Uterus (tissue), 4 donors: Measurements from ENCODE around the gene DUSP7. TPM values are rescaled to one million over a fixed set of nuclear protein-coding genes. Genes with fewer than 3 reads are reported as not detected.

Source experiments
- DNase-seq, 2 donors: peaks; one replicate each; pipeline ENCODE4 v3.0.0-alpha.2; 2019 to 2020
- H3K27ac ChIP-seq, 2 donors: fragments of 200-600 bp; sonication (generic); 1 replicate in 1 of 2; 2 replicates in 1 of 2; pipeline ENCODE4 v1.5.1; 2016 to 2018
- H3K27me3 ChIP-seq, 2 donors: fragments of 200-600 bp; sonication (generic); one replicate each; pipeline ENCODE4 v1.5.1; 2018 to 2019; ENCODE audit warnings: control low read depth in 1 of 2
- H3K36me3 ChIP-seq, 2 donors: fragments of 200-600 bp; sonication (generic); one replicate each; pipeline ENCODE4 v1.5.1; 2019; ENCODE audit warnings: control low read depth in 1 of 2
- H3K4me1 ChIP-seq, 2 donors: fragments of 200-600 bp; sonication (generic); one replicate each; pipeline ENCODE4 v1.5.1; 2018 to 2019; ENCODE audit warnings: control low read depth in 1 of 2
- H3K4me3 ChIP-seq, 2 donors: fragments of 200-600 bp; sonication (generic); 1 replicate in 1 of 2; 2 replicates in 1 of 2; pipeline ENCODE4 v1.5.1; 2018 to 2019; ENCODE audit warnings: mild to moderate bottlenecking in 1 of 2
- H3K9me3 ChIP-seq, 2 donors: fragments of 200-600 bp; sonication (generic); one replicate each; pipeline ENCODE4 v1.5.1; 2019; ENCODE audit warnings: control low read depth in 1 of 2
- POLR2A ChIP-seq, 2 donors: fragments of 450-650 bp; IDR thresholded peaks; one replicate each; pipeline ENCODE4 v1.6.1; 2016; ENCODE audit warnings: antibody characterized with exemption in 2 of 2, mild to moderate bottlenecking in 1 of 2, moderate library complexity in 1 of 2
- intact Hi-C: fragments of 100-400 bp; cut with DNase I; formaldehyde crosslinking; loops from one replicate; pipeline ENCODE4 v1.15.1; 2023; ENCODE audit warnings: low total_unique reads
- total RNA-seq, 4 donors: library from RNA; depleted of rRNA in 3 of 4; stranded (reverse); fragments of >200 nt in 3 of 4; gene quantifications; one replicate each; pipeline versions ENCODE4 v1.1.0 to v1.2.4, GENCODE V29; 2014 to 2023
- TF ChIP-seq, protein P1 (sequence below), 4 experiments: fragments of 200-600 bp in 2 of 4; fragments of 450-650 bp in 2 of 4; sonication (generic) in 2 of 4; IDR thresholded peaks; one replicate each; pipeline ENCODE4 v1.5.1; 2016 to 2019; ENCODE audit warnings: antibody characterized with exemption in 4 of 4, mild to moderate bottlenecking in 2 of 4, moderate library complexity in 1 of 4
- donor health status: DM: yes; HTN: yes; CAD: no.

The DUSP7 gene
- total RNA-seq, 4 donors from 2014 or later, result 5.6 to 39.1 (median 12.3) TPM

DNA sequence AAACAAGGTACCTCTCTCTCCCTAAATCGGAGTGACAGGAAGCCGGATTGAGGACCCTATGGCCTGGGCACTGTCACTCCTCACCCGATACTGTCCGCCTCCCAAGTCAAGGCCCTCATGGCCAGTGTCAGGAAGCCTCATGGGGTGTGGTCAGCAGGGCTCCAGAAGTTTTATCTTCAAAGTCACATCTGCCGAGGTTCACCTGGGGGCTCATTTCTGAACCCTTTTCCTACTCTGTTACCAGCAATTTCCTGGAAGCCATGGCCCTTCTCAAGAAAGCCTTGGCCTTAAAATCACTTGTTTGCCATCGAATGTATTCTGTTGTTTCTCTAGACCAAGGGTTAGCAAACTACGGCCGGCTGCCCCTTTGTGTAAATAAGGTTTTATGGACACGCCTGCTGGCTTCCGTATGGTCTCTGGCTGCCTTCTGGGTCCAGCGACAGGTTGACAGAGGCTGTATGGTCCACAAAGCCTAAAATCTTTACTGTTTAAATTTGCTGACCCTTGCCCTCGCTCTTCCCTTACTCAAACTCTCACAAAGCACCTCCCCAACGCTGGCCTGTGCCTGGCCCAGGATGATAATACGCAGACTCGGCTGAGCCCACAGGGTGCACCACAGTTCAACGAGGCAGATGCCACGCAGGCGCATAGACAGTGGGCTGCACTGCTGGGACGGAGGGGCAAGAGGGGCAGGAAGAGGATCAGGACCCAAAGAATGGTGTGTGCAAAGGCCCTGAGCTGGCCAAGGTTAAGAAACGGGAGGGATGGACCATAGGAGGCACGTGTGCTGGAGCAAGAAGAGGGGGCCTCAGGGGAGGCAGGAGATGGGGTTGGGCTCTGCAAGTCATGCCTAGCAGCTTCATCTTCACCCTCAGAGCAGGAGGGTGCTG is 24.7 kb upstream of the DUSP7 start:
- H3K36me3 ChIP-seq, result no peaks in the 10 kb centered on the region
- H3K9me3 ChIP-seq, result no peaks in the 10 kb centered on the region
- no peak overlapping the region for H3K4me3 ChIP-seq
- DNase-seq, result no peak
- no peaks in the 10 kb centered on the region for H3K27me3 ChIP-seq
- TF ChIP-seq POLR2A (IDR thresholded peaks at IDR 0.05), result no peak
- TF ChIP-seq, protein P1, sequence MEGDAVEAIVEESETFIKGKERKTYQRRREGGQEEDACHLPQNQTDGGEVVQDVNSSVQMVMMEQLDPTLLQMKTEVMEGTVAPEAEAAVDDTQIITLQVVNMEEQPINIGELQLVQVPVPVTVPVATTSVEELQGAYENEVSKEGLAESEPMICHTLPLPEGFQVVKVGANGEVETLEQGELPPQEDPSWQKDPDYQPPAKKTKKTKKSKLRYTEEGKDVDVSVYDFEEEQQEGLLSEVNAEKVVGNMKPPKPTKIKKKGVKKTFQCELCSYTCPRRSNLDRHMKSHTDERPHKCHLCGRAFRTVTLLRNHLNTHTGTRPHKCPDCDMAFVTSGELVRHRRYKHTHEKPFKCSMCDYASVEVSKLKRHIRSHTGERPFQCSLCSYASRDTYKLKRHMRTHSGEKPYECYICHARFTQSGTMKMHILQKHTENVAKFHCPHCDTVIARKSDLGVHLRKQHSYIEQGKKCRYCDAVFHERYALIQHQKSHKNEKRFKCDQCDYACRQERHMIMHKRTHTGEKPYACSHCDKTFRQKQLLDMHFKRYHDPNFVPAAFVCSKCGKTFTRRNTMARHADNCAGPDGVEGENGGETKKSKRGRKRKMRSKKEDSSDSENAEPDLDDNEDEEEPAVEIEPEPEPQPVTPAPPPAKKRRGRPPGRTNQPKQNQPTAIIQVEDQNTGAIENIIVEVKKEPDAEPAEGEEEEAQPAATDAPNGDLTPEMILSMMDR (IDR thresholded peaks at IDR 0.05), result no peak
- H3K4me1 ChIP-seq, result peaks cover 0 to 4% of the 10 kb centered on the region in 2 donors
- no peak overlapping the region for H3K27ac ChIP-seq
- intact Hi-C loops, result no loop called here

DNA sequence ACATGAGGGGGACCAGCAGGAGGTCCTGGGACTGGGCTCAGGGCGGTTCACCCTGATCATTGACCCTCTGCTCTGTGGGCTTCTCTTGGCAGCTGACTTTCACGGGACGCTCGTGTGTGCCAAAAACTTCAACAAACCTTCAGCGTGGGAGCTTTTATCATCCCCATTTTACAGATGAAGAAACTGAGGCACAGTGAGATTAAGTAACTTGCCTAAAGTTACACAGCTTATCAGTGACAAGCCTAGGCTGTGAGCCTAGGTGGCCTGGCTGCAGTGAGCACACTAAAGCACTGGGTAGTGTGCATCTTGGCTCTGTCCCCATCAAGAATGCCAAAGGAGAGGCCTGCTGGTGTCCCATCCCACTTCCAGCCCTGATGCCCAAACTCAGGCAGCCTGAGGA is 23.6 kb upstream of the DUSP7 start:
- H3K27me3 ChIP-seq, result no peaks in the 10 kb centered on the region
- no peak overlapping the region for H3K27ac ChIP-seq
- peaks cover 0 to 4% of the 10 kb centered on the region in 2 donors for H3K4me1 ChIP-seq
- no peaks in the 10 kb centered on the region for H3K36me3 ChIP-seq
- TF ChIP-seq, protein P1 (IDR thresholded peaks at IDR 0.05), result no peak
- TF ChIP-seq POLR2A (IDR thresholded peaks at IDR 0.05), result no peak
- no peak overlapping the region for H3K4me3 ChIP-seq
- intact Hi-C loops, result no loop called here
- no peak for DNase-seq
- H3K9me3 ChIP-seq, result no peaks in the 10 kb centered on the region

DNA sequence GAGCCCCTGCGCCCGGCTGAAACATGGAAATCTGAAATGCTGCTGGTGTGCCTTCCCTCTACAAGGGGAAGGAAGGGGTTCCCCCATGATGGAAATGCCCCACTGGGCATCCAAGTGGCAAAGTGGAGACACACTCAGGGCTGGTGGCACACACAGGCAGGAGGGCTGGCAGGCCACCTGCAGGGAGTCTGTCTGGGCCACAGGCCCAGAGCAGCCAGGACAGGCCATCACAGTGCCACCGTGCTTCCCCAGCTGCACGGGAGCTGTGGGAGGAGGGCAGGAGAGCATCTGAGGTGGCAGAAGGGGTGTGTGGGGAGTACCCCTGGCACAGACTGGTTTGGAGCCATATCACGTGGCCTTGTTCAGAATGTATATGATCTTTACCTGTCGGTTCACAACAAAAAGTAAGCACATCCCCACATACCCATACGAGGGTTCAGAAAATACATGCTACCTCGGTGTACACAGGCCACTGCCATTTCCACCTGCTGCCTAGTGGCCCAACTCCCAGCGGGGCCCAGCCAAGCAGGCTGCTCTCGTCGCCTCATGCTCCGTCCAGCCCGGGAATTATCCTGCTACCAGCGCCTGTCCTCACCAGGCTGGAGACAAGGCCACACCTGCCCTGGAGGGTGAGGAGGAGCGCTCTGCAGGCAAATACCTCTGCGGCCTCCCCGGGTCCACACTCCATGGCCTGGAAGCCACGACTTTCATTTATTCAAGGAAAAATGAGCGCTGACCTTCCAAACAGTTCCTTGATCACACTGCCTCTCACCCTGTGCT is 22.6 kb upstream of the DUSP7 start:
- Histone ChIP-seq H3K9me3 (no peaks in the 10 kb centered on the region), H3K27me3 (no peaks in the 10 kb centered on the region)
- no peak for TF ChIP-seq POLR2A (IDR thresholded peaks at IDR 0.05)
- TF ChIP-seq, protein P1 (IDR thresholded peaks at IDR 0.05), result no peak

DNA sequence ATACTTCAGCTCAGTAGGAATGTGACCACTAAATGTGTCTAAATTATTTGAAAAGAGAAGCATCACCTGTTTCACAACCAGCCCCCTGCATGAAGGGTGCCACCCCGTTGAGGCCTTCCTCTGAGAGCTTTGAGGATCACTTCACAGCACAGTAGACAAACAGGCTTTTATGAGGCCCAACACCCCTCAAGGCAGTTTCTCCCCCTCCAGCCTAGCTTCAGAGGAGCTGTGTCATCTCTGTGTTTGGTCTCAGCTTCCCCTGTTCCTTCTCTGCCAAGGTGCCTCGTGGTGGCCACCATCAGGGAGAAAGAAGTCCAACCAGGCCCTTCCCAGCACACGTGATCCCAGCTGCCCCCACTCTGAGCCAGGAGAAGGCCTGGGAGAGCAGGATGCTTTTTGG is 21.6 kb upstream of the DUSP7 start:
- Histone ChIP-seq H3K27ac (peak overlapping the region; percentile 71 to 79), H3K4me1 (peaks cover 0 to 4% of the 10 kb centered on the region in 2 donors), H3K9me3 (no peaks in the 10 kb centered on the region), H3K36me3 (no peaks in the 10 kb centered on the region), H3K4me3 (no peak overlapping the region), H3K27me3 (no peaks in the 10 kb centered on the region)
- TF ChIP-seq, protein P1 (IDR thresholded peaks at IDR 0.05), result no peak
- no peak for TF ChIP-seq POLR2A (IDR thresholded peaks at IDR 0.05)
- intact Hi-C loops, result no loop called here
- no peak for DNase-seq

More for the DNA sequence above, 22.6 kb upstream of the DUSP7 start:
- Histone ChIP-seq H3K4me1 (peaks cover 0 to 4% of the 10 kb centered on the region in 2 donors), H3K4me3 (no peak overlapping the region), H3K36me3 (no peaks in the 10 kb centered on the region), H3K27ac (no peak overlapping the region)
- intact Hi-C loops, result no loop called here
- DNase-seq, result no peak
